Neuronal stem cell (in vitro differentiated cells): ENCODE data around the gene ICA1.
A peak's percentile ranks its signal among the peaks of the same experiment; 100 is the strongest.

Experiments used
- DNase-seq: peaks from one replicate; pipeline ENCODE4 v3.0.0-alpha.2; 2013; ENCODE audit warnings: low spot score
- H2AFZ ChIP-seq: one replicate; pipeline ENCODE4 v1.6.1; 2013; ENCODE audit warnings: mild to moderate bottlenecking, low read length, inconsistent platforms
- H2AK5ac ChIP-seq: 2 replicates; pipeline ENCODE4 v1.6.1; 2013; ENCODE audit warnings: low read depth, mild to moderate bottlenecking, inconsistent platforms, low read length, moderate library complexity, mixed read lengths
- H2BK120ac ChIP-seq: 2 replicates; pipeline ENCODE4 v1.6.1; 2013; ENCODE audit warnings: low read depth, mild to moderate bottlenecking, inconsistent platforms, low read length, moderate library complexity, mixed read lengths
- H2BK12ac ChIP-seq: one replicate; pipeline ENCODE4 v1.6.1; 2013; ENCODE audit warnings: low read length, inconsistent platforms
- H2BK15ac ChIP-seq: 2 replicates; pipeline ENCODE4 v1.6.1; 2013; ENCODE audit warnings: mild to moderate bottlenecking, low read length, inconsistent platforms, mixed read lengths
- H2BK5ac ChIP-seq: one replicate; pipeline ENCODE4 v1.6.1; 2013; ENCODE audit warnings: inconsistent platforms, mild to moderate bottlenecking, low read length, moderate library complexity
- H3K14ac ChIP-seq: one replicate; pipeline ENCODE4 v1.6.1; 2013; ENCODE audit warnings: low read length, inconsistent platforms
- H3K18ac ChIP-seq: 2 replicates; pipeline ENCODE4 v1.6.1; 2013; ENCODE audit warnings: low read length, inconsistent platforms
- H3K23ac ChIP-seq: 2 replicates; pipeline ENCODE4 v1.6.1; 2013; ENCODE audit warnings: low read depth, mild to moderate bottlenecking, mixed read lengths, low read length, inconsistent platforms; ENCODE audit not compliant: poor library complexity
- H3K27ac ChIP-seq: replicated peaks from 3 replicates; pipeline ENCODE4 v1.5.1; 2013; ENCODE audit warnings: low read length, inconsistent platforms
- H3K27me3 ChIP-seq, 3 experiments: 2 replicates each; pipeline ENCODE4 v1.6.1; 2013; ENCODE audit warnings: low read length in 3 of 3, mild to moderate bottlenecking in 2 of 3, inconsistent platforms in 1 of 3, low read depth in 1 of 3, mixed read lengths in 1 of 3, moderate library complexity in 1 of 3; ENCODE audit not compliant: control insufficient read depth in 3 of 3, insufficient read depth in 3 of 3
- H3K36me3 ChIP-seq, 2 donors: replicated peaks in 1 of 2; 2 replicates each; pipeline ENCODE4 v1.6.1; 2013; ENCODE audit warnings: low read length in 2 of 2; ENCODE audit not compliant: control insufficient read depth in 2 of 2, insufficient read depth in 2 of 2
- H3K4ac ChIP-seq: 2 replicates; pipeline ENCODE4 v1.6.1; 2013; ENCODE audit warnings: inconsistent platforms, mild to moderate bottlenecking, low read length, moderate library complexity
- H3K4me1 ChIP-seq, 2 donors: 1 replicate in 1 of 2; 2 replicates in 1 of 2; pipeline ENCODE4 v1.6.1; 2013; ENCODE audit warnings: low read length in 2 of 2, low read depth in 1 of 2; ENCODE audit not compliant: control insufficient read depth in 2 of 2, insufficient read depth in 1 of 2
- H3K4me2 ChIP-seq: one replicate; pipeline ENCODE4 v1.6.1; 2013; ENCODE audit warnings: mild to moderate bottlenecking, low read length, inconsistent platforms; ENCODE audit not compliant: insufficient read depth, poor library complexity, severe bottlenecking
- H3K4me3 ChIP-seq, 2 donors: 2 replicates each; pipeline ENCODE4 v1.5.1; 2013; ENCODE audit warnings: low read length in 2 of 2, mild to moderate bottlenecking in 2 of 2, inconsistent platforms in 1 of 2, moderate library complexity in 1 of 2
- H3K79me1 ChIP-seq: one replicate; pipeline ENCODE4 v1.6.1; 2013; ENCODE audit warnings: low read depth, mild to moderate bottlenecking, inconsistent platforms, low read length, moderate library complexity
- H3K9ac ChIP-seq: one replicate; pipeline ENCODE4 v1.6.1; 2013; ENCODE audit warnings: mild to moderate bottlenecking, low read depth, low read length, inconsistent platforms; ENCODE audit not compliant: poor library complexity
- H3K9me3 ChIP-seq, 2 donors: replicated peaks in 1 of 2; 2 replicates each; pipeline versions ENCODE3 to v1.6.1; 2013; ENCODE audit warnings: low read length in 2 of 2, mild to moderate bottlenecking in 2 of 2, inconsistent platforms in 1 of 2, low read depth in 1 of 2, mixed read lengths in 1 of 2, moderate library complexity in 1 of 2; ENCODE audit not compliant: control insufficient read depth in 2 of 2, insufficient read depth in 1 of 2
- H4K8ac ChIP-seq: one replicate; pipeline ENCODE4 v1.6.1; 2013; ENCODE audit warnings: low read depth, mild to moderate bottlenecking, inconsistent platforms, low read length, moderate library complexity
- H4K91ac ChIP-seq: one replicate; pipeline ENCODE4 v1.6.1; 2013; ENCODE audit warnings: low read length, low read depth, mild to moderate bottlenecking, inconsistent platforms; ENCODE audit not compliant: poor library complexity
- WGBS, 2 donors: extraction: QIAGEN DNeasy Blood & Tissue Kit; methylation state at CpG; one replicate each; pipeline ENCODE4 v1.1.7; 2013; ENCODE audit warnings: missing lambda C conversion rate in 2 of 2, mixed read lengths in 1 of 2; ENCODE audit not compliant: insufficient read length in 2 of 2, insufficient replicate concordance in 1 of 2; ENCODE audit errors: extremely low coverage in 2 of 2; 5-methylcytosine and 5-hydroxymethylcytosine counted together

The ICA1 gene

GRCh38 chr7:8291397-8292141 lies 29.6 kb upstream of the ICA1 start:
- Histone ChIP-seq H2AFZ (peak overlapping the region; percentile 42), H3K36me3 (no peaks in the 10 kb centered on the region), H2BK120ac (no peak overlapping the region), H3K4me2 (no peak overlapping the region), H3K9ac (no peak overlapping the region), H3K14ac (no peak overlapping the region), H3K4ac (no peak overlapping the region), H2BK12ac (no peak overlapping the region), H2BK5ac (no peak overlapping the region), H4K91ac (no peak overlapping the region), H3K79me1 (no peaks in the 10 kb centered on the region), H3K23ac (no peak overlapping the region), H3K4me3 (no peak overlapping the region), H4K8ac (no peak overlapping the region), H3K18ac (no peak overlapping the region), H3K4me1 (no peaks in the 10 kb centered on the region), H3K27me3 (no peaks in the 10 kb centered on the region), H3K9me3 (no peaks in the 10 kb centered on the region), H2BK15ac (no peak overlapping the region), H2AK5ac (no peak overlapping the region), H3K27ac (no peak overlapping the region)
- no CpG with 5 or more reads among the region's 3 CpGs for WGBS, 2 donors
- DNase-seq, result no peak

GRCh38 chr7:8290645-8291308 lies 28.8 kb upstream of the ICA1 start:
- H3K27me3 ChIP-seq, result no peaks in the 10 kb centered on the region
- H3K18ac ChIP-seq, result no peak overlapping the region
- H3K27ac ChIP-seq, result no peak overlapping the region
- H3K14ac ChIP-seq, result no peak overlapping the region
- no peaks in the 10 kb centered on the region for H3K36me3 ChIP-seq
- no peak overlapping the region for H3K23ac ChIP-seq
- H2BK15ac ChIP-seq, result no peak overlapping the region
- H2AFZ ChIP-seq, result no peak overlapping the region
- no peaks in the 10 kb centered on the region for H3K9me3 ChIP-seq
- H4K8ac ChIP-seq, result no peak overlapping the region
- H3K4me2 ChIP-seq, result no peak overlapping the region
- H3K79me1 ChIP-seq, result no peaks in the 10 kb centered on the region
- H2BK5ac ChIP-seq, result no peak overlapping the region
- H3K4me3 ChIP-seq, result no peak overlapping the region
- no peak overlapping the region for H3K4ac ChIP-seq
- H2BK12ac ChIP-seq, result no peak overlapping the region
- no peak for DNase-seq
- no peaks in the 10 kb centered on the region for H3K4me1 ChIP-seq
- H3K9ac ChIP-seq, result no peak overlapping the region
- H4K91ac ChIP-seq, result no peak overlapping the region
- no peak overlapping the region for H2BK120ac ChIP-seq
- no peak overlapping the region for H2AK5ac ChIP-seq
- no CpG with 5 or more reads among the region's 3 CpGs for WGBS, 2 donors

DNA sequence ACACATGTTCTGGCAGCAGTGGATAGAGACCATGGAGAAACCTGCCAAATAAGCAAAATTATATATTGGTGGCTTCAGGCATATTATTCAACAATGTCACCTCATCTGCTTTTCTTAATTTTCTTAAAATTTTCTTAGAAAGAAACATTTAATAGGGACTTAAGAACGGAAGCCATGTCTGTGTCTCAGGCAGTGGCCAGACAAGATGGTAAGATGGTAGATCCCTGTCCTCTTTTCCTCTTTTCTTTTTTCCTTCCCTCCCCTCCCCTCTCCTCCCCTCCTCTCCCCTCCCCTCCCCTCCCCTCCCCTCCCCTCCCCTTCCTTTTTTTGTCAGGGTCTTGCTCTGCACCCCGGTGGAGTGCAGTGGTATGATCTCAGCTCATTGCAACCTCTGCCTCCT lies 24.2 kb upstream of the ICA1 start:
- no peak overlapping the region for H4K91ac ChIP-seq
- no peaks in the 10 kb centered on the region for H3K79me1 ChIP-seq
- no peaks in the 10 kb centered on the region for H3K27me3 ChIP-seq
- no peak overlapping the region for H2BK120ac ChIP-seq
- H3K27ac ChIP-seq, result no peak overlapping the region
- H3K14ac ChIP-seq, result no peak overlapping the region
- no peak overlapping the region for H2BK5ac ChIP-seq
- no peak overlapping the region for H3K4ac ChIP-seq
- no peaks in the 10 kb centered on the region for H3K36me3 ChIP-seq
- WGBS, 2 donors, result no CpG with 5 or more reads among the region's 2 CpGs
- no peak overlapping the region for H3K4me2 ChIP-seq
- DNase-seq, result no peak
- H3K23ac ChIP-seq, result no peak overlapping the region
- no peak overlapping the region for H3K18ac ChIP-seq
- no peaks in the 10 kb centered on the region for H3K4me1 ChIP-seq
- no peak overlapping the region for H2BK15ac ChIP-seq
- no peak overlapping the region for H2BK12ac ChIP-seq
- no peak overlapping the region for H2AK5ac ChIP-seq
- no peak overlapping the region for H3K9ac ChIP-seq
- H4K8ac ChIP-seq, result no peak overlapping the region
- H2AFZ ChIP-seq, result no peak overlapping the region
- H3K9me3 ChIP-seq, result no peaks in the 10 kb centered on the region
- H3K4me3 ChIP-seq, result no peak overlapping the region

- no peak overlapping the region for H3K4me2 ChIP-seq
- no peaks in the 10 kb centered on the region for H3K36me3 ChIP-seq
- no peak overlapping the region for H3K9ac ChIP-seq
- no peak overlapping the region for H3K14ac ChIP-seq
- H3K23ac ChIP-seq, result no peak overlapping the region
- no peaks in the 10 kb centered on the region for H3K4me1 ChIP-seq
- H3K27ac ChIP-seq, result no peak overlapping the region
- H3K9me3 ChIP-seq, result no peaks in the 10 kb centered on the region
- no peak overlapping the region for H3K4ac ChIP-seq
- no peaks in the 10 kb centered on the region for H3K79me1 ChIP-seq
- no peak overlapping the region for H3K18ac ChIP-seq
- DNase-seq, result no peak
- H2BK5ac ChIP-seq, result no peak overlapping the region
- H2AFZ ChIP-seq, result no peak overlapping the region
- no peak overlapping the region for H4K8ac ChIP-seq
- no peak overlapping the region for H4K91ac ChIP-seq
- H2AK5ac ChIP-seq, result no peak overlapping the region
- no peak overlapping the region for H2BK120ac ChIP-seq
- no peaks in the 10 kb centered on the region for H3K27me3 ChIP-seq
- no peak overlapping the region for H3K4me3 ChIP-seq
- H2BK12ac ChIP-seq, result no peak overlapping the region
- H2BK15ac ChIP-seq, result no peak overlapping the region
Measured at GRCh38 chr7:8285155-8285554, 23.2 kb upstream of the ICA1 start.
